H54 (cell line): ENCODE measurements around the gene STARD7.
A peak's percentile ranks its signal among the peaks of the same experiment; 100 is the strongest.

Source experiments
- DNase-seq: peaks from one replicate; pipeline ENCODE4 v3.0.0; 2011; ENCODE audit warnings: low spot score, mixed read lengths; ENCODE audit not compliant: insufficient read length
- FAIRE-seq: peaks from 3 replicates; lab custom pipeline; 2011; peaks lifted over from hg19 to GRCh38; lab: Jason Lieb, UNC
- POLR2A ChIP-seq: IDR thresholded peaks from 2 replicates; pipeline ENCODE4 v1.6.1; 2011; ENCODE audit warnings: low read depth, mild to moderate bottlenecking, low read length

STARD7 gene

DNA sequence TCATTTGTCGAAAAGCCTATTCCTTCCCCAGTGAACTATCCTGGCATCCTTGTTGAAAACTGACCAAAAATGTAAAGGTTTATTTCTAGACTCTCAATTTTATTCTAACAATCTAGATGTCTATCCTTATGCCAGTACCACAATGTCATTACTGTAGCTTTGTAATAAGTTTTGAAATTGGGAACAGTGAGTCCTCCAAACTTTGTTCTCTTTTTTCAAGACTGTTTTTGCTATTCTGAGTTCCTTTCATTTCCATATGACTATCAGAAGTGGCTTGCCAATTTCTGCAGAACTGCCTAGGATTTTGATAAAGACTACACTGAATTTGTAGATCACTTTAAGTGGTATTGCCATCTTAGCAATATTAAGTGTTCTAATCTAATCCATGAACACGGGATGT, 9.7 kb downstream of the STARD7 start:
- TF ChIP-seq POLR2A = no peak
- no peak for DNase-seq
- FAIRE-seq = peak; percentile 50

- TF ChIP-seq POLR2A = no peak
- DNase-seq (no peak), FAIRE-seq (peak; percentile 71)
Observed at GRCh38 chr2:96197546-96198255, 10.9 kb downstream of the STARD7 start.

DNA sequence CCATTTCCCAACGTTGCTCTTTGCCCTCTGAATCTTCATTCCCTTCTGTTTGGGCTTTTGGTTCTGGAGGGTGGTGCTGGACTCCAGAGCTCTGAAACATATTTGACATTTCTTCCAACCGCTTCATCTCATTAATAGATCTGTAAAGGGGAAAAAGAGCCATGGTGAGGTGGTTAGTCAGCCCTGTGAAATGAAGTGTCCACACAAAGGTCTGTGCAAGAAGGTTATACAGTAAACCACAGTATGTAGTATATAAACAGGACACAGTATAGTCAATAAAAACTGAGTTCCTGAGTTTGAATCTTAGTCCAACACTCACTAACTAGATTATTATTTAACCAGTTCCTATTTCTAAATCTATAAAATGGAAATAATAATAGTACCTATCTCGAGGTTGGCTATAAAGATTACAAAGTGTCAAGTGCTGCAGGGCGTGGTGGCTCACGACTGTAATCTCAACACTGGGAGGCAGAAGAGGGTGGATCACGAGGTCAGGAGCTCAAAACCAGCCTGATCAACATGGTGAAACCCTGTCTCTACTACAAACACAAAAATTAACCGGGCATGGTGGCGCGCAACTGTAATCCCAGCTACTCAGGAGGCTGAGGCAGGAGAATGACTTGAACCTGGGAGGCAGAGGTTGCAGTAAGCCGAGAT, 13.1 kb downstream of the STARD7 start:
- DNase-seq (no peak), FAIRE-seq (no peak)
- TF ChIP-seq POLR2A = no peak

GRCh38 chr2:96191937-96192670, 16.5 kb downstream of the STARD7 start:
- DNase-seq (no peak), FAIRE-seq (no peak)
- no peak for TF ChIP-seq POLR2A

DNA sequence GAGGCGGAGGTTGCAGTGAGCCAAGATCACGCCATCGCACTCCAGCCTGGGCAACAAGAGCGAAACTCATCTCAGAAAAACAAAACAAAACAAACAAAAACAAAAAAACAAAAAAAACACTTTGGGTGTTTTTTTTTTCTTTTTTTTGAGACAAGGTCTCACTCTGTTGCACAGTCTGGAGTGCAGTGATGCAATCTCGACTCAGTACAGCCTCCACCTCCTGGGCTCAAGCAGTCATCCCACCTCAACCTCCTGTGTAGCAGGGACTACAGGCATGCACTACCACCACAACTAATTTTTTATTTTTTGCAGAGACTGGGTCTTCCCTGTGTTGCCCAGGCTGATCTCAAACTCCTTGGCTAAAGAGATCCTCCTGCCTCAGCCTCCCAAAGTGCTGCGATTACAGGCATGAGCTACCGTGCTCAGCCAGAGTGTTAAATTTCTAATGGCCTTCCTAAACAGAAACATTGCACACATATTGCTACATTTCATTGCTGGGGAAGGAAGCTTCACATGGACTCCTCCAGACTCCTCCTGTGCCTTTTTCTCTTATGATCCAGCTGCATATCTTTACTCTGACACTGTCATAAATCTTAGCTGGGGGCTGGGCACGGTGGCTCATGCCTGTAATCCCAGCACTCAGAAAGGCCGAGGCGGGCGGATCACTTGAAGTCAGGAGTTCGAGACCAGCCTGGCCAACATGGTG, 19.7 kb downstream of the STARD7 start:
- no peak for TF ChIP-seq POLR2A
- no peak for DNase-seq
- FAIRE-seq = no peak

GRCh38 chr2:96186562-96186961, 22.1 kb downstream of the STARD7 start:
- no peak for TF ChIP-seq POLR2A
- no peak for FAIRE-seq
- no peak for DNase-seq

DNA sequence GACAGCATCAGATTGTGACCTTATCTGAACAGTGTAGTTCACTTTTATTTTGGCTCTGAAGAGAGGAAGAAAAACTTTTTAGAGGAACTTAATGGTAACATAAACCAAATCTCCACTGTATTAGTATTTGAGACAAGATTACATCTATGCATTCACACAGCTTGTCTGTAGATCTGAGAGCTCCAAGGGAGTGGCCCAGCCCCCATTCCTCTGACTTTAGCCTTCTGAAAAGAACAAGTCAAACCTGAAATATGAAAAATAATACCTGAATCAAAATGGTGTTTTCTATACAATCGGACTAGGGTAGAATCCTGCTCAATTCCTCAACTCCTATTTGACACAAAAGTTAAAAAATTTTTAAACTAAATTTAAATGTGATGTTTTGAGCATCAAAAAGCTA, 23.1 kb downstream of the STARD7 start:
- FAIRE-seq (no peak), DNase-seq (no peak)
- no peak for TF ChIP-seq POLR2A

- TF ChIP-seq POLR2A = no peak
- DNase-seq = no peak
- FAIRE-seq = no peak
Observed at GRCh38 chr2:96184989-96185388, 23.6 kb downstream of the STARD7 start.

GRCh38 chr2:96184188-96184587, 24.4 kb downstream of the STARD7 start:
- FAIRE-seq (no peak), DNase-seq (no peak)
- TF ChIP-seq POLR2A = no peak

DNA sequence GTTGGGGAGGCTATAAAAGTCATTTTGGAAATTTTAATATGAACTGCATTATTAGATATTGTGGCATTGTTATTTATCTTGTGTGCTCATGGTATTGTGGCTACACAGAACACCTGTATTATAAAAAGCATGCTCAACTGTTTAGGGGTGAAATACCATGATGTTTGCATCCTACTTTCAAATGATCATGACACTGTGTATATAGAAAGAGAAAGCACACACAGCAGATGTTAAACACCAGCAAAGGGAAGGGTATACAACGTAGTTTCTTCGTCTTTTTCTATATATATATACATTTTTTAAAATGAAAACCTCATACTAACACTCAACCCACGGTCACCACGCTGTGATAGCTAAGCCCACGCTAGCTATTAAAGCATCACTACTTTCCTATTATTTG, 27.1 kb downstream of the STARD7 start:
- no peak for FAIRE-seq
- no peak for DNase-seq
- TF ChIP-seq POLR2A = no peak

- FAIRE-seq = no peak
- DNase-seq = no peak
- TF ChIP-seq POLR2A = no peak
Observed at GRCh38 chr2:96180521-96180920, 28.1 kb downstream of the STARD7 start.

DNA sequence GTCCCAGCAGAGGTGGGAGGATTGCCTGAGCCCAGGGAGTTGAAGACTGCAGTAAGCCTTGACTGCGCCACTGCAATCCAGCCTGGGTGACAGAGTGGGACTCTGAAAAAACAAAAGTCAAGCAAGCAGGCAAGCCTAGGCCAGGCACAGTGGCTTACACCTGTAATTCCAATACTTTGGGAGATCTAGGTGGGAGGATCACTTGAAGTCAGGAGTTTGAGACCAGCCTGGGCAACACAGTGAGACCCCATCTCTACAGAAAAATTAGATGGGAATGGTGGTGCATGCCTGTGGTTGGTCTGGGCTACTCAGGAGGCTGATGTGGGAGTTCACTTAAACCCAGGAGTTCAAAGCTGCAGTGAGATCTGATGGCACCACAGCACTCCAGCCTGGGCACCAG, 28.6 kb downstream of the STARD7 start:
- FAIRE-seq = no peak
- no peak for DNase-seq
- TF ChIP-seq POLR2A = no peak

GRCh38 chr2:96176661-96177060, 32.0 kb downstream of the STARD7 start:
- FAIRE-seq (no peak), DNase-seq (no peak)
- TF ChIP-seq POLR2A = no peak

DNA sequence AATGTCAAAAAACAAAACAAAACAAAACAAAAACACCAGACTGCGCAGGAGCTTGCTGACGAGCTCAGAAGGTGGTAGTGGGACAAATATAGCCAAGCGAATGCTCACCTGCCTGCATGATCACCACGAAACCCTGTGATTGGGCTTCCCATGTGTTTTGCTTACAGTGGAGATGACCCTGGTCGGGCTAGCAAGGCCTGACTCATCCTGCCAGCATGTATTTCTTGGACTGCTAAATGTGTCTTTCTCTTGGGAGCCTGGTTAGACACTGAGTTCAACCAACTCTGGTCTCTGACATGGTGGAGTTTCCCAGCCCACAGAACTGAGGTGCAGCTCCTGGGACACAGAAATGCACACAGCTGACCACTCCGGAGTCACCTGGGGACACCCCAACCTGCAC, 32.7 kb downstream of the STARD7 start:
- FAIRE-seq = no peak
- TF ChIP-seq POLR2A = no peak
- DNase-seq = peak; percentile 30
